GM23338 (cell line): Measurements from ENCODE around the gene LRIT2. TPM values are rescaled to one million over a fixed set of nuclear protein-coding genes. Genes with fewer than 3 reads are reported as not detected.

Experiments used
- ATAC-seq: fragments of 200-7000 bp; cut with Tn5 transposase; 3 replicates; pipeline ENCODE4 v1.9.1; 2020
- DNase-seq: peaks from one replicate; pipeline ENCODE4 v3.0.0-alpha.2; 2015; ENCODE audit warnings: low spot score
- H2AFZ ChIP-seq: fragments of 200-600 bp; sonication (generic); 2 replicates; pipeline ENCODE4 v1.8.0; 2016; ENCODE audit warnings: antibody characterized with exemption, mild to moderate bottlenecking, moderate library complexity
- H3F3A ChIP-seq: fragments of 200-600 bp; sonication (generic); replicated peaks from 2 replicates; pipeline ENCODE4 v1.8.0; 2017; ENCODE audit warnings: antibody characterized with exemption, mixed run types, low read depth
- H3K27ac ChIP-seq: fragments of 200-600 bp; sonication (generic); 2 replicates; pipeline ENCODE4 v1.6.1; 2016; ENCODE audit warnings: low read depth
- H3K27me3 ChIP-seq: fragments of 200-600 bp; sonication (generic); 2 replicates; pipeline ENCODE4 v1.8.0; 2016; ENCODE audit warnings: mild to moderate bottlenecking, mixed run types, moderate library complexity; ENCODE audit not compliant: insufficient read depth
- H3K36me3 ChIP-seq: fragments of 200-600 bp; sonication (generic); 2 replicates; pipeline ENCODE4 v1.8.0; 2016; ENCODE audit warnings: mild to moderate bottlenecking; ENCODE audit not compliant: insufficient read depth
- H3K4me1 ChIP-seq: fragments of 200-600 bp; sonication (generic); 2 replicates; pipeline ENCODE4 v1.8.0; 2016; ENCODE audit warnings: mild to moderate bottlenecking, moderate library complexity; ENCODE audit not compliant: insufficient read depth
- H3K4me2 ChIP-seq: fragments of 200-600 bp; sonication (generic); 2 replicates; pipeline ENCODE4 v1.7.1; 2017; ENCODE audit warnings: mixed run types
- H3K4me3 ChIP-seq: fragments of 200-600 bp; sonication (generic); 2 replicates; pipeline ENCODE4 v1.6.1; 2016; ENCODE audit warnings: mixed run types
- H3K79me2 ChIP-seq: fragments of 200-600 bp; sonication (generic); replicated peaks from 2 replicates; pipeline ENCODE4 v1.8.0; 2017; ENCODE audit warnings: mild to moderate bottlenecking; ENCODE audit not compliant: insufficient read depth
- H3K9me2 ChIP-seq: fragments of 200-600 bp; sonication (generic); 2 replicates; pipeline ENCODE4 v1.8.0; 2017; ENCODE audit not compliant: insufficient read depth
- H4K20me1 ChIP-seq: fragments of 200-600 bp; sonication (generic); replicated peaks from 2 replicates; pipeline ENCODE4 v1.8.0; 2017; ENCODE audit warnings: mild to moderate bottlenecking; ENCODE audit not compliant: insufficient read depth
- H3K27ac Mint-ChIP-seq: 2 replicates; pipeline ENCODE4 v1.8.0; 2020; ENCODE audit warnings: inconsistent platforms, mild to moderate bottlenecking, moderate library complexity, mixed read lengths
- H3K27me3 Mint-ChIP-seq: 3 replicates; pipeline ENCODE4 v1.8.0; 2022; ENCODE audit warnings: low read depth, mild to moderate bottlenecking, moderate library complexity, mixed read lengths, inconsistent platforms; ENCODE audit not compliant: insufficient read depth, poor library complexity
- H3K36me3 Mint-ChIP-seq: 3 replicates; pipeline ENCODE4 v1.8.0; 2021; ENCODE audit warnings: low read depth, mild to moderate bottlenecking, inconsistent platforms, moderate library complexity, mixed read lengths
- H3K4me1 Mint-ChIP-seq: 3 replicates; pipeline ENCODE4 v1.8.0; 2020; ENCODE audit warnings: mild to moderate bottlenecking, inconsistent platforms, mixed read lengths
- H3K4me3 Mint-ChIP-seq: 3 replicates; pipeline ENCODE4 v1.8.0; 2021; ENCODE audit warnings: moderate library complexity, mild to moderate bottlenecking, inconsistent platforms, mixed read lengths
- H3K9me3 Mint-ChIP-seq: 3 replicates; pipeline ENCODE4 v1.8.0; 2020; ENCODE audit warnings: moderate library complexity, mild to moderate bottlenecking, inconsistent platforms, mixed read lengths
- CREB1 ChIP-seq: fragments of 250-450 bp; sonication (Bioruptor Pico); IDR thresholded peaks from 2 replicates; pipeline ENCODE4 v1.5.0; 2020; ENCODE audit warnings: low read depth, mild to moderate bottlenecking, moderate library complexity
- EZH2 ChIP-seq: fragments of 200-600 bp; sonication (generic); IDR thresholded peaks from one replicate; pipeline ENCODE4 v1.8.0; 2017; ENCODE audit warnings: antibody characterized with exemption, mild to moderate bottlenecking, low read depth; ENCODE audit not compliant: unreplicated experiment
- EZH2phosphoT487 ChIP-seq: fragments of 200-600 bp; sonication (generic); IDR thresholded peaks from one replicate; pipeline ENCODE4 v1.8.1; 2018; ENCODE audit warnings: antibody characterized with exemption; ENCODE audit not compliant: unreplicated experiment
- JUNB ChIP-seq: IDR thresholded peaks from one replicate; pipeline ENCODE4 v1.6.1; 2016; ENCODE audit warnings: antibody characterized with exemption; ENCODE audit not compliant: unreplicated experiment
- NANOG ChIP-seq: IDR thresholded peaks from 2 replicates; pipeline ENCODE4 v1.6.1; 2016; ENCODE audit warnings: antibody characterized with exemption, borderline replicate concordance
- POLR2AphosphoS5 ChIP-seq: IDR thresholded peaks from 2 replicates; pipeline ENCODE4 v1.6.1; 2016; ENCODE audit warnings: antibody characterized with exemption, low read depth
- STAT1 ChIP-seq: IDR thresholded peaks from one replicate; pipeline ENCODE4 v1.6.1; 2016; ENCODE audit warnings: antibody characterized with exemption; ENCODE audit not compliant: unreplicated experiment
- ZNF114 ChIP-seq: fragments of 250-450 bp; sonication (Bioruptor Pico); IDR thresholded peaks from 2 replicates; pipeline ENCODE4 v1.5.0; 2020; ENCODE audit warnings: mild to moderate bottlenecking, moderate library complexity
- ZNF331 ChIP-seq: fragments of 250-450 bp; sonication (Bioruptor Pico); IDR thresholded peaks from 2 replicates; pipeline ENCODE4 v1.5.0; 2020; ENCODE audit warnings: low read depth, mild to moderate bottlenecking, moderate library complexity
- polyA plus RNA-seq: library from polyadenylated mRNA; unstranded; fragments of >200 nt; fragmentation: Nextera tagmentation; extraction: Ambion mirVana; gene quantifications from 2 replicates; pipeline ENCODE4 v1.2.1, GENCODE V29; 2016
- total RNA-seq: library from RNA; depleted of rRNA; stranded (reverse); fragments of >200 nt; shearing (Covaris generic); gene quantifications from 2 replicates; pipeline ENCODE4 v1.2.3, GENCODE V29; 2014
- TF ChIP-seq, protein P1 (sequence below): fragments of 250-450 bp; sonication (Bioruptor Pico); IDR thresholded peaks from 2 replicates; pipeline ENCODE4 v1.5.0; 2020; ENCODE audit warnings: mild to moderate bottlenecking, moderate library complexity
- TF ChIP-seq, protein P2 (sequence below): IDR thresholded peaks from 2 replicates; pipeline ENCODE4 v1.6.1; 2016; ENCODE audit warnings: antibody characterized with exemption
- TF ChIP-seq, protein P3 (sequence below), 2 experiments: fragments of 200-600 bp in 1 of 2; sonication (generic) in 1 of 2; conservative IDR thresholded peaks; 2 replicates each; pipeline versions ENCODE4 v1.5.1 to v1.6.1; 2016 to 2017; ENCODE audit warnings: antibody characterized with exemption in 2 of 2, low read depth in 2 of 2, mild to moderate bottlenecking in 2 of 2, moderate library complexity in 1 of 2

Gene LRIT2
- total and polyA plus RNA-seq, 2 experiments from 2014 or later: not detected

DNA sequence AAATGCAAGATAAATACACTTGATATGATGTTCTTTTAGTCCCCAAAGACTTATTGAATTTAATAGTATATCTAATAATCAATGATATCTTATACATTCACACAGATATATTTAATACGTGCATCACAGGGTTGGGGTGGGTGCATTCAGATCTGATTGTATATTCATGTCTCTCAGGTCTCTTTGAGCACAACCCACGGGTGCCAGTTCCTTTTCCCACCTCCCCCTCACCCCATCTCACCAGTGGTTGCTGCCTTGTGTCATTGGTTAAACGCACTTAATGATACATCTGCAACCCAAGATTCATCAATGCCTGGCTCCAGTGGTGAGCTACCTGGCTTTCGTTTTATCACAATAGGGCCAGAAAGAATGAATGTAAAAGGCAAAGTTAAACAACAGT is 9.8 kb upstream of the LRIT2 start (continued):
- TF ChIP-seq, protein P1, sequence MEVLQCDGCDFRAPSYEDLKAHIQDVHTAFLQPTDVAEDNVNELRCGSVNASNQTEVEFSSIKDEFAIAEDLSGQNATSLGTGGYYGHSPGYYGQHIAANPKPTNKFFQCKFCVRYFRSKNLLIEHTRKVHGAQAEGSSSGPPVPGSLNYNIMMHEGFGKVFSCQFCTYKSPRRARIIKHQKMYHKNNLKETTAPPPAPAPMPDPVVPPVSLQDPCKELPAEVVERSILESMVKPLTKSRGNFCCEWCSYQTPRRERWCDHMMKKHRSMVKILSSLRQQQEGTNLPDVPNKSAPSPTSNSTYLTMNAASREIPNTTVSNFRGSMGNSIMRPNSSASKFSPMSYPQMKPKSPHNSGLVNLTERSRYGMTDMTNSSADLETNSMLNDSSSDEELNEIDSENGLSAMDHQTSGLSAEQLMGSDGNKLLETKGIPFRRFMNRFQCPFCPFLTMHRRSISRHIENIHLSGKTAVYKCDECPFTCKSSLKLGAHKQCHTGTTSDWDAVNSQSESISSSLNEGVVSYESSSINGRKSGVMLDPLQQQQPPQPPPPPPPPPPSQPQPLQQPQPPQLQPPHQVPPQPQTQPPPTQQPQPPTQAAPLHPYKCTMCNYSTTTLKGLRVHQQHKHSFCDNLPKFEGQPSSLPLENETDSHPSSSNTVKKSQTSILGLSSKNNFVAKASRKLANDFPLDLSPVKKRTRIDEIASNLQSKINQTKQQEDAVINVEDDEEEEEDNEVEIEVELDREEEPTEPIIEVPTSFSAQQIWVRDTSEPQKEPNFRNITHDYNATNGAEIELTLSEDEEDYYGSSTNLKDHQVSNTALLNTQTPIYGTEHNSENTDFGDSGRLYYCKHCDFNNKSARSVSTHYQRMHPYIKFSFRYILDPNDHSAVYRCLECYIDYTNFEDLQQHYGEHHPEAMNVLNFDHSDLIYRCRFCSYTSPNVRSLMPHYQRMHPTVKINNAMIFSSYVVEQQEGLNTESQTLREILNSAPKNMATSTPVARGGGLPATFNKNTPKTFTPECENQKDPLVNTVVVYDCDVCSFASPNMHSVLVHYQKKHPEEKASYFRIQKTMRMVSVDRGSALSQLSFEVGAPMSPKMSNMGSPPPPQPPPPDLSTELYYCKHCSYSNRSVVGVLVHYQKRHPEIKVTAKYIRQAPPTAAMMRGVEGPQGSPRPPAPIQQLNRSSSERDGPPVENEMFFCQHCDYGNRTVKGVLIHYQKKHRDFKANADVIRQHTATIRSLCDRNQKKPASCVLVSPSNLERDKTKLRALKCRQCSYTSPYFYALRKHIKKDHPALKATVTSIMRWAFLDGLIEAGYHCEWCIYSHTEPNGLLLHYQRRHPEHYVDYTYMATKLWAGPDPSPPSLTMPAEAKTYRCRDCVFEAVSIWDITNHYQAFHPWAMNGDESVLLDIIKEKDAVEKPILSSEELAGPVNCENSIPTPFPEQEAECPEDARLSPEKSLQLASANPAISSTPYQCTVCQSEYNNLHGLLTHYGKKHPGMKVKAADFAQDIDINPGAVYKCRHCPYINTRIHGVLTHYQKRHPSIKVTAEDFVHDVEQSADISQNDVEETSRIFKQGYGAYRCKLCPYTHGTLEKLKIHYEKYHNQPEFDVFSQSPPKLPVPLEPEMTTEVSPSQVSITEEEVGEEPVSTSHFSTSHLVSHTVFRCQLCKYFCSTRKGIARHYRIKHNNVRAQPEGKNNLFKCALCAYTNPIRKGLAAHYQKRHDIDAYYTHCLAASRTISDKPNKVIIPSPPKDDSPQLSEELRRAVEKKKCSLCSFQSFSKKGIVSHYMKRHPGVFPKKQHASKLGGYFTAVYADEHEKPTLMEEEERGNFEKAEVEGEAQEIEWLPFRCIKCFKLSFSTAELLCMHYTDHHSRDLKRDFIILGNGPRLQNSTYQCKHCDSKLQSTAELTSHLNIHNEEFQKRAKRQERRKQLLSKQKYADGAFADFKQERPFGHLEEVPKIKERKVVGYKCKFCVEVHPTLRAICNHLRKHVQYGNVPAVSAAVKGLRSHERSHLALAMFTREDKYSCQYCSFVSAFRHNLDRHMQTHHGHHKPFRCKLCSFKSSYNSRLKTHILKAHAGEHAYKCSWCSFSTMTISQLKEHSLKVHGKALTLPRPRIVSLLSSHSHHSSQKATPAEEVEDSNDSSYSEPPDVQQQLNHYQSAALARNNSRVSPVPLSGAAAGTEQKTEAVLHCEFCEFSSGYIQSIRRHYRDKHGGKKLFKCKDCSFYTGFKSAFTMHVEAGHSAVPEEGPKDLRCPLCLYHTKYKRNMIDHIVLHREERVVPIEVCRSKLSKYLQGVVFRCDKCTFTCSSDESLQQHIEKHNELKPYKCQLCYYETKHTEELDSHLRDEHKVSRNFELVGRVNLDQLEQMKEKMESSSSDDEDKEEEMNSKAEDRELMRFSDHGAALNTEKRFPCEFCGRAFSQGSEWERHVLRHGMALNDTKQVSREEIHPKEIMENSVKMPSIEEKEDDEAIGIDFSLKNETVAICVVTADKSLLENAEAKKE: no peak
- no peak for TF ChIP-seq POLR2AphosphoS5

DNA sequence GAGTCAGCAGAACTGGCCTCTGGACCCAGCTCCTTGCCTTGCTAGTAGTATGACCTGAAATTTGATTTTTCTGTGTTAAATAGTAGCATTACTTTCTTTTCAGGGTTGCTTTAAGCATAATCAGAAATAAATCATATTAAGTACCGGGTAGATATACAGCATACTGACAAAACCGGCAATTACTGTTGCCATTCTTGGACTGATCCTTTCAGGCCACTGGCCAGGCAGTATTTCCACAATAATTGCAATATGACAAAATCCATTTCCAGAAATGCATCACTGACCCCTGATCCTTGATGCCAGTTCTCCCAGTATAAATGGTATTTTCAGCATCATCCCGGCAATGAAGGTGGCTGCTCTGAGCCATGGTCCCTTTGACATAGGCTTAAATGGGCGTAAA is 9.1 kb upstream of the LRIT2 start:
- no peaks in the 10 kb centered on the region for H3F3A ChIP-seq
- H3K4me3 Mint-ChIP-seq: no peak overlapping the region
- DNase-seq (no peak), ATAC-seq (no peak)
- no peak overlapping the region for H3K4me2 ChIP-seq
- H3K79me2 ChIP-seq: no peaks in the 10 kb centered on the region
- no peak overlapping the region for H3K27ac Mint-ChIP-seq
- no peak overlapping the region for H2AFZ ChIP-seq
- no peaks in the 10 kb centered on the region for H3K36me3 Mint-ChIP-seq
- H3K9me3 Mint-ChIP-seq: no peaks in the 10 kb centered on the region
- peaks cover 3% of the 10 kb centered on the region; the same call in 1 of the 3 replicates for H3K4me1 Mint-ChIP-seq
- no peaks in the 10 kb centered on the region for H3K36me3 ChIP-seq
- H3K9me2 ChIP-seq: peaks cover under 1% of the 10 kb centered on the region; the same call in 1 of the 2 replicates
- H4K20me1 ChIP-seq: no peaks in the 10 kb centered on the region
- no peaks in the 10 kb centered on the region; the same call in 1 of the 2 replicates for H3K4me1 ChIP-seq
- peaks cover 12% of the 10 kb centered on the region; the same call in 1 of the 2 replicates for H3K27me3 ChIP-seq
- H3K27ac ChIP-seq: no peak overlapping the region
- no peak overlapping the region for H3K4me3 ChIP-seq
- H3K27me3 Mint-ChIP-seq: peaks cover 10% of the 10 kb centered on the region
- TF ChIP-seq, protein P2, sequence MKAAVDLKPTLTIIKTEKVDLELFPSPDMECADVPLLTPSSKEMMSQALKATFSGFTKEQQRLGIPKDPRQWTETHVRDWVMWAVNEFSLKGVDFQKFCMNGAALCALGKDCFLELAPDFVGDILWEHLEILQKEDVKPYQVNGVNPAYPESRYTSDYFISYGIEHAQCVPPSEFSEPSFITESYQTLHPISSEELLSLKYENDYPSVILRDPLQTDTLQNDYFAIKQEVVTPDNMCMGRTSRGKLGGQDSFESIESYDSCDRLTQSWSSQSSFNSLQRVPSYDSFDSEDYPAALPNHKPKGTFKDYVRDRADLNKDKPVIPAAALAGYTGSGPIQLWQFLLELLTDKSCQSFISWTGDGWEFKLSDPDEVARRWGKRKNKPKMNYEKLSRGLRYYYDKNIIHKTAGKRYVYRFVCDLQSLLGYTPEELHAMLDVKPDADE: no peak
- TF ChIP-seq NANOG: no peak
- TF ChIP-seq EZH2phosphoT487: no peak
- no peak for TF ChIP-seq ZNF331
- no peak for TF ChIP-seq ZNF114 (CRISPR knock-in tag)
- TF ChIP-seq CREB1 (CRISPR knock-in tag): no peak
- no peak for TF ChIP-seq POLR2AphosphoS5
- TF ChIP-seq JUNB: no peak
- no peak for TF ChIP-seq EZH2
- no peak for TF ChIP-seq STAT1
- TF ChIP-seq, protein P3, sequence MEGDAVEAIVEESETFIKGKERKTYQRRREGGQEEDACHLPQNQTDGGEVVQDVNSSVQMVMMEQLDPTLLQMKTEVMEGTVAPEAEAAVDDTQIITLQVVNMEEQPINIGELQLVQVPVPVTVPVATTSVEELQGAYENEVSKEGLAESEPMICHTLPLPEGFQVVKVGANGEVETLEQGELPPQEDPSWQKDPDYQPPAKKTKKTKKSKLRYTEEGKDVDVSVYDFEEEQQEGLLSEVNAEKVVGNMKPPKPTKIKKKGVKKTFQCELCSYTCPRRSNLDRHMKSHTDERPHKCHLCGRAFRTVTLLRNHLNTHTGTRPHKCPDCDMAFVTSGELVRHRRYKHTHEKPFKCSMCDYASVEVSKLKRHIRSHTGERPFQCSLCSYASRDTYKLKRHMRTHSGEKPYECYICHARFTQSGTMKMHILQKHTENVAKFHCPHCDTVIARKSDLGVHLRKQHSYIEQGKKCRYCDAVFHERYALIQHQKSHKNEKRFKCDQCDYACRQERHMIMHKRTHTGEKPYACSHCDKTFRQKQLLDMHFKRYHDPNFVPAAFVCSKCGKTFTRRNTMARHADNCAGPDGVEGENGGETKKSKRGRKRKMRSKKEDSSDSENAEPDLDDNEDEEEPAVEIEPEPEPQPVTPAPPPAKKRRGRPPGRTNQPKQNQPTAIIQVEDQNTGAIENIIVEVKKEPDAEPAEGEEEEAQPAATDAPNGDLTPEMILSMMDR (conservative IDR thresholded peaks at IDR 0.05; ENCODE audit: low read depth in 2 of 2): no peak
